Neutrophil (primary cell): ENCODE data around the gene UNKL.

Experiments used
- H3K27ac ChIP-seq: fragments of 200-600 bp; sonication (generic); 2 replicates; pipeline ENCODE4 v1.5.1; 2016; ENCODE audit warnings: mild to moderate bottlenecking, moderate library complexity
- H3K27me3 ChIP-seq: fragments of 200-600 bp; sonication (generic); 2 replicates; pipeline ENCODE4 v1.6.0; 2016; ENCODE audit warnings: mild to moderate bottlenecking
- H3K36me3 ChIP-seq: fragments of 200-600 bp; sonication (generic); 2 replicates; pipeline ENCODE4 v1.5.1; 2017
- H3K4me1 ChIP-seq, 2 experiments: fragments of 200-600 bp in 1 of 2; sonication (generic) in 1 of 2; 1 replicate in 1 of 2; 2 replicates in 1 of 2; pipeline versions ENCODE4 v1.5.1 to v1.6.1; 2013 to 2016; ENCODE audit warnings: low read depth in 1 of 2, low read length in 1 of 2, mild to moderate bottlenecking in 1 of 2, moderate library complexity in 1 of 2; ENCODE audit not compliant: control insufficient read depth in 1 of 2, insufficient read depth in 1 of 2
- H3K4me3 ChIP-seq, 2 experiments: fragments of 200-600 bp in 1 of 2; sonication (generic) in 1 of 2; 1 replicate in 1 of 2; 2 replicates in 1 of 2; pipeline ENCODE4 v1.5.1; 2013 to 2016; ENCODE audit warnings: low read depth in 1 of 2, low read length in 1 of 2, mild to moderate bottlenecking in 1 of 2, moderate library complexity in 1 of 2
- H3K9me3 ChIP-seq: fragments of 200-600 bp; sonication (generic); 2 replicates; pipeline ENCODE4 v1.5.1; 2016
- CTCF ChIP-seq: fragments of 200-600 bp; sonication (generic); IDR thresholded peaks from 2 replicates; pipeline ENCODE4 v1.5.1; 2016; ENCODE audit warnings: antibody characterized with exemption

Gene UNKL

GRCh38 chr16:1458336-1458976, 44.0 kb upstream of the UNKL start:
- no peak for TF ChIP-seq CTCF
- H3K9me3 ChIP-seq, result no peaks in the 10 kb centered on the region
- H3K4me1 ChIP-seq, result no peaks in the 10 kb centered on the region
- H3K27me3 ChIP-seq, result no peaks in the 10 kb centered on the region
- peaks cover 76% of the 10 kb centered on the region for H3K36me3 ChIP-seq
- no peak overlapping the region for H3K27ac ChIP-seq
- H3K4me3 ChIP-seq, result no peak overlapping the region

- no peak for TF ChIP-seq CTCF
- H3K4me3 ChIP-seq, result no peak overlapping the region
- no peaks in the 10 kb centered on the region for H3K9me3 ChIP-seq
- H3K36me3 ChIP-seq, result peaks cover 84% of the 10 kb centered on the region
- no peaks in the 10 kb centered on the region for H3K4me1 ChIP-seq
- H3K27me3 ChIP-seq, result no peaks in the 10 kb centered on the region
- no peak overlapping the region for H3K27ac ChIP-seq
Observed at GRCh38 chr16:1457489-1458245, 43.2 kb upstream of the UNKL start.

- H3K4me1 ChIP-seq, result no peaks in the 10 kb centered on the region
- no peak overlapping the region for H3K27ac ChIP-seq
- no peaks in the 10 kb centered on the region for H3K27me3 ChIP-seq
- no peak overlapping the region for H3K4me3 ChIP-seq
- H3K9me3 ChIP-seq, result no peaks in the 10 kb centered on the region
- H3K36me3 ChIP-seq, result peaks cover 91% of the 10 kb centered on the region
- TF ChIP-seq CTCF, result no peak
Observed at GRCh38 chr16:1456951-1457350, 42.4 kb upstream of the UNKL start.

GRCh38 chr16:1455190-1456171, 41.0 kb upstream of the UNKL start:
- H3K4me3 ChIP-seq, result no peak overlapping the region
- H3K27me3 ChIP-seq, result no peaks in the 10 kb centered on the region
- TF ChIP-seq CTCF, result no peak
- peaks cover 93% of the 10 kb centered on the region for H3K36me3 ChIP-seq
- H3K27ac ChIP-seq, result no peak overlapping the region
- no peaks in the 10 kb centered on the region for H3K4me1 ChIP-seq
- no peaks in the 10 kb centered on the region for H3K9me3 ChIP-seq

- no peaks in the 10 kb centered on the region for H3K4me1 ChIP-seq
- no peaks in the 10 kb centered on the region for H3K9me3 ChIP-seq
- H3K27me3 ChIP-seq, result no peaks in the 10 kb centered on the region
- H3K4me3 ChIP-seq, result no peak overlapping the region
- no peak for TF ChIP-seq CTCF
- no peak overlapping the region for H3K27ac ChIP-seq
- H3K36me3 ChIP-seq, result peaks cover 95% of the 10 kb centered on the region
Observed at GRCh38 chr16:1454561-1454960, 40.1 kb upstream of the UNKL start.
